B cell (primary cell): ENCODE measurements around the gene CWF19L2. TPM values are rescaled to one million over a fixed set of nuclear protein-coding genes. Genes with fewer than 3 reads are reported as not detected.

Experiments used
- ATAC-seq: fragments of 200-7000 bp; cut with Tn5 transposase; one replicate; pipeline ENCODE4 v1.10.0; 2021; ENCODE audit warnings: low read depth, mild to moderate bottlenecking, moderate number of reproducible peaks, moderate library complexity
- CTCF ChIA-PET: fragments of 350-600 bp; sonication (Branson Sonifier 250); formaldehyde crosslinking; loops from one replicate; lab custom pipeline; 2021; ENCODE audit warnings: antibody characterized with exemption, inconsistent platforms; lab: Charles Lee
- POLR2A ChIA-PET: fragments of 350-600 bp; sonication (Branson Sonifier 250); formaldehyde crosslinking; loops from one replicate; lab custom pipeline; 2021; ENCODE audit warnings: antibody characterized with exemption; lab: Charles Lee
- DNase-seq: peaks from one replicate; pipeline ENCODE4 v3.0.0; 2013
- H2AFZ ChIP-seq: 2 replicates; pipeline ENCODE4 v1.6.1; 2012; ENCODE audit warnings: mild to moderate bottlenecking, low read depth, low read length; ENCODE audit not compliant: insufficient read depth, poor library complexity, severe bottlenecking
- H3K27ac ChIP-seq, 2 donors: 1 replicate in 1 of 2; 2 replicates in 1 of 2; pipeline ENCODE4 v1.5.1; 2012 to 2013; ENCODE audit warnings: low read length in 2 of 2, mild to moderate bottlenecking in 2 of 2, moderate library complexity in 1 of 2
- H3K27me3 ChIP-seq, 4 experiments: fragments of 200-600 bp in 1 of 4; sonication (generic) in 1 of 4; replicated peaks in 1 of 4; 1 replicate in 2 of 4; 2 replicates in 2 of 4; pipeline versions ENCODE4 v1.6.1 to v1.7.0; 2013 to 2016; ENCODE audit warnings: low read length in 3 of 4, mild to moderate bottlenecking in 2 of 4, mixed read lengths in 1 of 4, moderate library complexity in 1 of 4; ENCODE audit not compliant: insufficient read depth in 4 of 4, control insufficient read depth in 3 of 4; ENCODE audit errors: control extremely low read depth in 1 of 4
- H3K36me3 ChIP-seq, 2 experiments: replicated peaks in 1 of 2; 1 replicate in 1 of 2; 2 replicates in 1 of 2; pipeline versions ENCODE4 v1.6.1 to v1.7.1; 2013; ENCODE audit warnings: low read length in 1 of 2; ENCODE audit not compliant: insufficient read depth in 2 of 2, control insufficient read depth in 1 of 2; ENCODE audit errors: control extremely low read depth in 1 of 2, extremely low read depth in 1 of 2
- H3K4me1 ChIP-seq, 2 donors: fragments of 200-600 bp in 1 of 2; sonication (generic) in 1 of 2; 1 replicate in 1 of 2; 2 replicates in 1 of 2; pipeline versions ENCODE4 v1.5.1 to v1.6.1; 2013 to 2017; ENCODE audit warnings: low read length in 2 of 2; ENCODE audit not compliant: control insufficient read depth in 2 of 2, insufficient read depth in 2 of 2
- H3K4me2 ChIP-seq: replicated peaks from 2 replicates; pipeline ENCODE3; 2012; ENCODE audit warnings: mild to moderate bottlenecking, low read depth, low read length; ENCODE audit not compliant: poor library complexity, severe bottlenecking
- H3K4me3 ChIP-seq, 5 experiments: fragments of 200-600 bp in 1 of 5; sonication (generic) in 1 of 5; 1 replicate in 3 of 5; 2 replicates in 2 of 5; pipeline versions ENCODE4 v1.5.1 to v1.7.0; 2011 to 2016; ENCODE audit warnings: low read length in 4 of 5, mild to moderate bottlenecking in 4 of 5, low read depth in 2 of 5, control low read depth in 1 of 5, moderate library complexity in 1 of 5; ENCODE audit not compliant: insufficient read depth in 1 of 5; ENCODE audit errors: control extremely low read depth in 1 of 5, extremely low read depth in 1 of 5
- H3K79me2 ChIP-seq: fragments of 200-600 bp; sonication (generic); one replicate; pipeline ENCODE4 v1.6.0; 2016; ENCODE audit warnings: low read length; ENCODE audit not compliant: control insufficient read depth, insufficient read depth
- H3K9ac ChIP-seq: fragments of 200-600 bp; sonication (generic); 2 replicates; pipeline ENCODE4 v1.6.1; 2017; ENCODE audit warnings: mild to moderate bottlenecking, low read length, moderate library complexity
- H3K9me3 ChIP-seq, 3 donors: one replicate each; pipeline versions ENCODE4 v1.6.1 to v1.7.1; 2013; ENCODE audit warnings: low read length in 2 of 3; ENCODE audit not compliant: control insufficient read depth in 2 of 3, insufficient read depth in 1 of 3; ENCODE audit errors: control extremely low read depth in 1 of 3
- H4K20me1 ChIP-seq: 2 replicates; pipeline ENCODE4 v1.6.0; 2012; ENCODE audit warnings: mild to moderate bottlenecking, low read length; ENCODE audit not compliant: insufficient read depth, control insufficient read depth, poor library complexity, severe bottlenecking
- H3K27ac Mint-ChIP-seq: one replicate; pipeline ENCODE4 v1.8.0; 2021; ENCODE audit warnings: mixed read lengths
- H3K27me3 Mint-ChIP-seq: one replicate; pipeline ENCODE4 v1.8.0; 2021; ENCODE audit warnings: mixed read lengths
- H3K4me1 Mint-ChIP-seq: one replicate; pipeline ENCODE4 v1.8.0; 2021; ENCODE audit warnings: mixed read lengths
- H3K4me3 Mint-ChIP-seq: one replicate; pipeline ENCODE4 v1.8.0; 2021; ENCODE audit warnings: mixed read lengths
- H3K9me3 Mint-ChIP-seq: one replicate; pipeline ENCODE4 v1.8.0; 2022; ENCODE audit warnings: mixed read lengths; ENCODE audit not compliant: insufficient read depth
- EZH2 ChIP-seq: IDR thresholded peaks from 2 replicates; pipeline ENCODE4 v1.6.1; 2012; ENCODE audit warnings: borderline replicate concordance, low read depth, mild to moderate bottlenecking, moderate library complexity, low read length; ENCODE audit not compliant: insufficient read depth, poor library complexity, severe bottlenecking
- WGBS: methylation state at CpG from one replicate; pipeline ENCODE4 v1.1.5; 2013; ENCODE audit warnings: missing lambda C conversion rate; ENCODE audit not compliant: insufficient coverage; 5-methylcytosine and 5-hydroxymethylcytosine counted together
- intact Hi-C: fragments of 100-400 bp; cut with micrococcal nuclease; formaldehyde crosslinking; loops from one replicate; pipeline ENCODE4 v1.10.0; 2022
- polyA plus RNA-seq: library from polyadenylated mRNA; depleted of rRNA; stranded (reverse); fragments of >200 nt; gene quantifications from 2 replicates; pipeline ENCODE4 v1.2.3, GENCODE V29; 2012
- total RNA-seq, 2 donors: library from RNA; stranded (reverse); fragments of 120-200 nt in 1 of 2; gene quantifications; 1 replicate in 1 of 2; 2 replicates in 1 of 2; pipeline versions ENCODE4 v1.2.3 to v1.2.4, GENCODE V29; 2013 to 2022
- TF ChIP-seq, protein P1 (sequence below): fragments of 200-600 bp; IDR thresholded peaks from one replicate; pipeline ENCODE4 v1.8.0; 2022; ENCODE audit warnings: antibody characterized with exemption, mild to moderate bottlenecking

CWF19L2 gene
- total and polyA plus RNA-seq, 2 donors (not counting 1 experiment from before 2014, with no cell fraction given), result 2.4 to 44.3 TPM

DNA sequence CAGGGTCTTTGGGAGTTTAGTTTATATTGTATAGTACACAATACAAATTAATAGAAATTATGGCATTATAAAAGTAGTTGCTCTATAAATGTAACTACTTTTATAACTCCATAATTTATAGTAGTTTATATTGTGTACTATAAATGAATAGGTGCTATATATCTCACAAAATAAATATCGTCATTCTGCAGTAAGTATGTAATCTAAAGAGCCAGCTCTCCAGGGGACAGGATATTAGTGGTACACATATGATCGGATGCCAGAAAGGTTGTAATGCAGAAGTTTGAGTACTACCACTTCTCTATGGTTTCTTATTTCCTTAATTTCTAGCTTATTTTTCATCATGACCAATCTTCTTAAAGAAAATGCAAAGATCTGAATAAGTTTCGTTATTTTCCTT, 20.2 kb upstream of the CWF19L2 start:
- Histone ChIP-seq H3K27ac (no peak overlapping the region), H4K20me1 (no peaks in the 10 kb centered on the region), H3K9me3 (no peaks in the 10 kb centered on the region), H3K4me2 (no peak overlapping the region), H3K79me2 (no peaks in the 10 kb centered on the region), H2AFZ (no peak overlapping the region), H3K4me3 (no peak overlapping the region), H3K9ac (no peak overlapping the region), H3K27me3 (peaks cover 0 to 10% (median 8%) of the 10 kb centered on the region in 4 experiments), H3K36me3 (no peaks in the 10 kb centered on the region), H3K4me1 (no peaks in the 10 kb centered on the region)
- POLR2A ChIA-PET, result no interaction called here
- ATAC-seq, result no peak
- no CpG with 5 or more reads among the region's 3 CpGs for WGBS
- H3K4me3 Mint-ChIP-seq, result no peak overlapping the region
- H3K4me1 Mint-ChIP-seq, result no peaks in the 10 kb centered on the region
- H3K27ac Mint-ChIP-seq, result no peak overlapping the region
- TF ChIP-seq, protein P1, sequence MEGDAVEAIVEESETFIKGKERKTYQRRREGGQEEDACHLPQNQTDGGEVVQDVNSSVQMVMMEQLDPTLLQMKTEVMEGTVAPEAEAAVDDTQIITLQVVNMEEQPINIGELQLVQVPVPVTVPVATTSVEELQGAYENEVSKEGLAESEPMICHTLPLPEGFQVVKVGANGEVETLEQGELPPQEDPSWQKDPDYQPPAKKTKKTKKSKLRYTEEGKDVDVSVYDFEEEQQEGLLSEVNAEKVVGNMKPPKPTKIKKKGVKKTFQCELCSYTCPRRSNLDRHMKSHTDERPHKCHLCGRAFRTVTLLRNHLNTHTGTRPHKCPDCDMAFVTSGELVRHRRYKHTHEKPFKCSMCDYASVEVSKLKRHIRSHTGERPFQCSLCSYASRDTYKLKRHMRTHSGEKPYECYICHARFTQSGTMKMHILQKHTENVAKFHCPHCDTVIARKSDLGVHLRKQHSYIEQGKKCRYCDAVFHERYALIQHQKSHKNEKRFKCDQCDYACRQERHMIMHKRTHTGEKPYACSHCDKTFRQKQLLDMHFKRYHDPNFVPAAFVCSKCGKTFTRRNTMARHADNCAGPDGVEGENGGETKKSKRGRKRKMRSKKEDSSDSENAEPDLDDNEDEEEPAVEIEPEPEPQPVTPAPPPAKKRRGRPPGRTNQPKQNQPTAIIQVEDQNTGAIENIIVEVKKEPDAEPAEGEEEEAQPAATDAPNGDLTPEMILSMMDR, result no peak
- no peak for TF ChIP-seq EZH2
- intact Hi-C loops, result no loop called here
- no peaks in the 10 kb centered on the region for H3K9me3 Mint-ChIP-seq
- CTCF ChIA-PET, result no interaction called here
- H3K27me3 Mint-ChIP-seq, result peaks cover 56% of the 10 kb centered on the region
- no peak for DNase-seq

DNA sequence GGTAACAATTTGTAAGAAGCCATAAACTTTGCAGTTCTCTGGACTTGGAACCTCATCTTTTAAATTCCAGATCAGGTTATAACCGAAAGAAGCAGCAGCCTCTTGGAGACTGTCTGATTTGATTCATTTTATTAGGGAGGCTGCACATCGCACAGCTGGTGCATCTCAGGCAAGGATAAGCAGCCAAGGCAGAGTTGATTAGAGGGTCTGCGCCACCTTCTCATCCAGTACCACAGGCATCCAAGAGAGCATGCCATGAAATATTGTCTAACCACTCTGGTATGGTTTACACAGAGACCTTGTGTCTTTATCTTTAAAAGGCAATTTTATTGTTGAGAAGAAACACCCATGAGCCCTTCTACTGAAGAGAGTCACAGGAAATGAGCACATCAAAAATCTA, 16.2 kb upstream of the CWF19L2 start:
- Histone ChIP-seq H3K79me2 (no peaks in the 10 kb centered on the region), H3K4me1 (no peaks in the 10 kb centered on the region), H3K4me2 (no peak overlapping the region), H2AFZ (no peak overlapping the region), H3K9ac (no peak overlapping the region), H3K36me3 (no peaks in the 10 kb centered on the region), H4K20me1 (no peaks in the 10 kb centered on the region), H3K27me3 (peaks cover 0 to 22% (median 7%) of the 10 kb centered on the region in 4 experiments), H3K27ac (no peak overlapping the region), H3K9me3 (no peaks in the 10 kb centered on the region), H3K4me3 (no peak overlapping the region)
- TF ChIP-seq, protein P1, result no peak
- TF ChIP-seq EZH2, result no peak
- Mint-ChIP-seq H3K27me3 (peaks cover 73% of the 10 kb centered on the region), H3K9me3 (no peaks in the 10 kb centered on the region), H3K27ac (no peak overlapping the region), H3K4me1 (no peaks in the 10 kb centered on the region), H3K4me3 (no peak overlapping the region)
- POLR2A ChIA-PET, result no interaction called here
- intact Hi-C loops, result no loop called here
- ATAC-seq (no peak), DNase-seq (no peak)
- WGBS, result no CpG with 5 or more reads among the region's 3 CpGs
- CTCF ChIA-PET, result no interaction called here
